GM12801 (cell line): Measurements from ENCODE around the gene SMARCC2.

Experiments used
- TF ChIP-seq, protein P1 (sequence below): IDR thresholded peaks from one replicate; pipeline ENCODE4 v1.5.1; 2011; ENCODE audit warnings: control low read depth; ENCODE audit not compliant: insufficient read length; ENCODE audit errors: extremely low read depth

The SMARCC2 gene

GRCh38 chr12:56189099-56189917 is at the start of gene SMARCC2:
SMARCC2 (minus strand) TSS chr12:56189483; CDS start chr12:56189461, 22 bp downstream.
- TF ChIP-seq, protein P1, sequence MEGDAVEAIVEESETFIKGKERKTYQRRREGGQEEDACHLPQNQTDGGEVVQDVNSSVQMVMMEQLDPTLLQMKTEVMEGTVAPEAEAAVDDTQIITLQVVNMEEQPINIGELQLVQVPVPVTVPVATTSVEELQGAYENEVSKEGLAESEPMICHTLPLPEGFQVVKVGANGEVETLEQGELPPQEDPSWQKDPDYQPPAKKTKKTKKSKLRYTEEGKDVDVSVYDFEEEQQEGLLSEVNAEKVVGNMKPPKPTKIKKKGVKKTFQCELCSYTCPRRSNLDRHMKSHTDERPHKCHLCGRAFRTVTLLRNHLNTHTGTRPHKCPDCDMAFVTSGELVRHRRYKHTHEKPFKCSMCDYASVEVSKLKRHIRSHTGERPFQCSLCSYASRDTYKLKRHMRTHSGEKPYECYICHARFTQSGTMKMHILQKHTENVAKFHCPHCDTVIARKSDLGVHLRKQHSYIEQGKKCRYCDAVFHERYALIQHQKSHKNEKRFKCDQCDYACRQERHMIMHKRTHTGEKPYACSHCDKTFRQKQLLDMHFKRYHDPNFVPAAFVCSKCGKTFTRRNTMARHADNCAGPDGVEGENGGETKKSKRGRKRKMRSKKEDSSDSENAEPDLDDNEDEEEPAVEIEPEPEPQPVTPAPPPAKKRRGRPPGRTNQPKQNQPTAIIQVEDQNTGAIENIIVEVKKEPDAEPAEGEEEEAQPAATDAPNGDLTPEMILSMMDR, result no peak

DNA sequence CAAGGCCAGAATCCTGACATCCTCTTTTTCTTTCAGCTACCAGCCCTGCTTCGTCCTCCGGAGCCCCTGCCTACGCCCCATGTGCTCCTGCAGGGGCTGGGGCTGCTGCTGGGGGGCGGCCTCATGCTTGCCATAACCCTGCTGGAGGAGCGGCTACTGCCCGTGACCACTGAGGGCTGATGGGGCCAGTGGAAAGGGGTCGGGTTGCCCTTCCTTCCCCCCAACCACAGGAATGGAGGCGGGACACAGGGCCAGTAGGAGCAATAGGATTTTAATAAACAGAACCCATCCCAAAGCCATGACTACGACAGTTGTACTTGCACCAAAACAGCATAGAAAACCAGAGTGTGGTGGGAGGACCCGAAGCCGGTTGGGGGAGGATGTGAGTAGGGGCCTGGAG is 48.3 kb upstream of the SMARCC2 start:
- TF ChIP-seq, protein P1, result no peak

DNA sequence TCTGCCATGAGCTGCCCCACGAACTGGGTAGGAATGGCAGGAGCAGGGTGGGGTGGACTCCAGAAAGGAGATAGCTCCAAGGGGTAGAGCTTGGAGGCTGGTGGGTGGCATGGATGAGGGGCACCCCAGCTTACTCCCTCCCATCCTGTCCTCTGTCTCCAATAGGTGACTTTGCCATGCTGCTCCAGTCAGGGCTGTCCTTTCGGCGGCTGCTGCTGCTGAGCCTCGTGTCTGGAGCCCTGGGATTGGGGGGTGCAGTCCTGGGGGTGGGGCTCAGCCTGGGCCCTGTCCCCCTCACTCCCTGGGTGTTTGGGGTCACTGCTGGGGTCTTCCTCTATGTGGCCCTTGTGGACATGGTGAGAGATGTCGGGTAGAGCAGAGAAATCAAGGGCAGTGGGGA is 47.7 kb upstream of the SMARCC2 start:
- TF ChIP-seq, protein P1, result no peak

DNA sequence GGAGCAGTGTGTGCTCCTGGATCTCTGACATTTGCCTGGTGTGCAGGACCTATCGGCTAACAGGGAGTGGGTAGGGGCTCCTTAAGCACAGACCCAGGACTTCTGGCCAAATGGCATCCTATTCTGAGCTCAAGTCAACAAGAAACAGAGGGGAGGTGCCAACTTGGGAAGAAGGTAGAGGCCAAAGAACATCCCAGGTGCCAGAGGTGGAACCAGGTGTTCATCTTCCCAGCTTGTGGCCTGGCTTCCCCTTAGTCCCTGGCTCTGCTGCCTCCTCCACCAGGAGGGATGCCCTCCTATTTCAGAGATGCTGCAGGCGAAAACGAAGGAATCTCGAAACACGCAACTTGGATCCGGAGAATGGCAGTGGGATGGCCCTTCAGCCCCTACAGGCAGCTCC is 46.8 kb upstream of the SMARCC2 start:
- TF ChIP-seq, protein P1, result no peak

- TF ChIP-seq, protein P1, result no peak
Measured at GRCh38 chr12:56234746-56235436, 45.6 kb upstream of the SMARCC2 start.

DNA sequence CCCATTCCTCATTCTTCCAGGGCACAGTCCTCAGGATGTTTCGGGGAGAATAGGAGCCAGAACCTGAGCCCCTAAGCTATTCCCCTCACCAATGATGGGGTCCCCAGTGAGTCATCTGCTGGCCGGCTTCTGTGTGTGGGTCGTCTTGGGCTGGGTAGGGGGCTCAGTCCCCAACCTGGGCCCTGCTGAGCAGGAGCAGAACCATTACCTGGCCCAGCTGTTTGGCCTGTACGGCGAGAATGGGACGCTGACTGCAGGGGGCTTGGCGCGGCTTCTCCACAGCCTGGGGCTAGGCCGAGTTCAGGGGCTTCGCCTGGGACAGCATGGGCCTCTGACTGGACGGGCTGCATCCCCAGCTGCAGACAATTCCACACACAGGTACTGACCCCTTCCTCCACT is 41.9 kb upstream of the SMARCC2 start:
- TF ChIP-seq, protein P1, result no peak

DNA sequence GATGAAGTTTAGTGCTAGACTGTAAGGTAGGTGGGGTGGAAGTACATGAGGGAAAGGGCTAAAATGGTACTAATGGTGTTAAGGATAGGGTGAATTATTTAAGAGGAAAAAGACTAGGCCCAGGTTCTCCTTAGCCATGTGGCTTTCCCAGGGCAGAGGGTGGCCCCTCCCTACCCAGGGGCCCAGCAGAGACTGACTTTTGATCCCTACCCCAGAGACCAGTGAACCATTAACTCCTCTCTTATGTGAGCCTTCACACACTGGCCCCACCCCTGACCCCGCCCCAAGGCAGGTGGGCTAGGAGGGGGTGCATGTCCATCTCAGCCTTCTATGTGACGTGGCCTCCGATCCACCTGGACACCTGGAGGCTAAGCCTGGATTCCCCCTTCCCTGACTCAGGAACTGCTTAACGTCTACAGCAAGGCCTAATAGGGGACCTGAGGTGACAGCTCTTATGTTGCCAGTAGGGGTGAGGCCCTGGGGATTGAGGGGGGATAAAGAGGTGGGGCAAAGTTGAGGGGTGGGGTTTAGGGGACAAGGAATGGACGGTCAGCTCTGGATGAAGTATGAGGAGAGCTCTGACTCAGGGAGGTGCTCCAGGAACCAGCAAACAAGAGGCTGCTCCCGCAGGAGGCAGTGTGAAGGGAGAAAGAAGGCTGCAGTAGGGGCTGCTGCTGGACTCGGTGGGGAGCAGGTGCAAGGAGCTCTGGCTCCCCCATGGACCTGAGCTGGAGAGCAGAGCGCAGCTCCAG is 41.3 kb upstream of the SMARCC2 start:
- TF ChIP-seq, protein P1, result no peak
